DMS 273 (cell line): ENCODE measurements around the gene SRRD.
"Not testable (repeated sequence)": the region's sequence is repeated elsewhere in the genome, so short reads cannot be mapped to it uniquely, and the experiment has no call there.

Experiments
- DNase-seq: peaks from one replicate; lab custom pipeline; 2025; ENCODE audit not compliant: unreplicated experiment; lab: John Stamatoyannopoulos, UW

Gene SRRD

GRCh38 chr22:26516503-26516902 lies 32.8 kb downstream of the SRRD start:
- DNase-seq, result no peak

GRCh38 chr22:26517429-26517828 lies 33.8 kb downstream of the SRRD start:
- no peak for DNase-seq

GRCh38 chr22:26522012-26522411 lies 38.3 kb downstream of the SRRD start:
- no peak for DNase-seq

- DNase-seq, result no peak
These were observed 38.9 kb downstream of the SRRD start for GRCh38 chr22:26522592-26522991.

- no peak for DNase-seq
These were observed 41.2 kb downstream of the SRRD start for GRCh38 chr22:26524870-26525269.

GRCh38 chr22:26525946-26526564 lies 42.4 kb downstream of the SRRD start:
- no peak for DNase-seq

- DNase-seq, result no peak
These were observed 43.5 kb downstream of the SRRD start for GRCh38 chr22:26527167-26527566.

- no peak for DNase-seq
These were observed 44.1 kb downstream of the SRRD start for GRCh38 chr22:26527574-26528465.

- not testable (repeated sequence) for DNase-seq
These were observed 44.8 kb downstream of the SRRD start for GRCh38 chr22:26528518-26528917.

GRCh38 chr22:26529345-26529744 lies 45.7 kb downstream of the SRRD start:
- DNase-seq, result no peak

GRCh38 chr22:26534171-26534855 lies 50.6 kb downstream of the SRRD start:
- no peak for DNase-seq

GRCh38 chr22:26534874-26535602 lies 51.4 kb downstream of the SRRD start:
- no peak for DNase-seq

GRCh38 chr22:26535603-26535908 lies 51.9 kb downstream of the SRRD start:
- DNase-seq, result no peak

GRCh38 chr22:26536056-26536761 lies 52.5 kb downstream of the SRRD start:
- no peak for DNase-seq

GRCh38 chr22:26536762-26537134 lies 53.1 kb downstream of the SRRD start:
- no peak for DNase-seq

GRCh38 chr22:26540119-26540518 lies 56.4 kb downstream of the SRRD start:
- no peak for DNase-seq

GRCh38 chr22:26541167-26541819 lies 57.6 kb downstream of the SRRD start:
- DNase-seq, result no peak

GRCh38 chr22:26542831-26543230 lies 59.2 kb downstream of the SRRD start:
- DNase-seq, result no peak
